Activated CD4-positive, alpha-beta memory T cell treated with anti-CD3 and anti-CD28 coated beads, Interleukin-2, amount 10 ng/mL, durations not matched to agents 7 days and 5 days (primary cell): ENCODE results near the gene KCNQ1. TPM values are rescaled to one million over a fixed set of nuclear protein-coding genes. Genes with fewer than 3 reads are reported as not detected.
A peak's percentile ranks its signal among the peaks of the same experiment; 100 is the strongest.

Experiments used
- CTCF ChIA-PET: fragments of 350-600 bp; sonication (Branson Sonifier 250); formaldehyde crosslinking; loops from one replicate; lab custom pipeline; 2021; ENCODE audit warnings: antibody characterized with exemption, inconsistent platforms; lab: Charles Lee
- POLR2A ChIA-PET: fragments of 350-600 bp; sonication (Branson Sonifier 250); formaldehyde crosslinking; loops from one replicate; lab custom pipeline; 2021; ENCODE audit warnings: antibody characterized with exemption; lab: Charles Lee
- DNase-seq: peaks from one replicate; pipeline ENCODE4 v3.0.0-alpha.2; 2020
- H3K27ac Mint-ChIP-seq: one replicate; pipeline ENCODE4 v1.8.0; 2021; ENCODE audit warnings: mild to moderate bottlenecking, mixed read lengths
- H3K27me3 Mint-ChIP-seq: one replicate; pipeline ENCODE4 v1.8.0; 2021; ENCODE audit warnings: mixed read lengths
- H3K36me3 Mint-ChIP-seq: one replicate; pipeline ENCODE4 v1.8.0; 2021; ENCODE audit warnings: low read depth, mixed read lengths
- H3K4me1 Mint-ChIP-seq: one replicate; pipeline ENCODE4 v1.8.0; 2021; ENCODE audit warnings: mixed read lengths
- H3K4me3 Mint-ChIP-seq: one replicate; pipeline ENCODE4 v1.8.0; 2021; ENCODE audit warnings: mild to moderate bottlenecking, mixed read lengths
- H3K9me3 Mint-ChIP-seq: one replicate; pipeline ENCODE4 v1.8.0; 2021; ENCODE audit warnings: mixed read lengths
- total RNA-seq, 2 experiments: library from RNA; stranded (reverse); gene quantifications; one replicate each; pipeline ENCODE4 v1.2.3, GENCODE V29; 2021

Gene KCNQ1
- total RNA-seq, 2 experiments from 2014 or later, result 14.8 to 15.0 TPM

GRCh38 chr11:2881076-2881980 is 436.5 kb downstream of the KCNQ1 start:
- POLR2A ChIA-PET, result no interaction called here
- H3K27ac Mint-ChIP-seq, result no peak overlapping the region
- H3K9me3 Mint-ChIP-seq, result peaks cover 2% of the 10 kb centered on the region
- no peak overlapping the region for H3K4me3 Mint-ChIP-seq
- peaks cover 29% of the 10 kb centered on the region for H3K27me3 Mint-ChIP-seq
- peaks cover 5% of the 10 kb centered on the region for H3K4me1 Mint-ChIP-seq
- CTCF ChIA-PET, result interaction anchor here (2.2 kb wide), 1 partner anchor 11 kb away, joined by 8 read pairs; no protein-coding TSS in a partner anchor
- no peaks in the 10 kb centered on the region for H3K36me3 Mint-ChIP-seq
- no peak for DNase-seq

DNA sequence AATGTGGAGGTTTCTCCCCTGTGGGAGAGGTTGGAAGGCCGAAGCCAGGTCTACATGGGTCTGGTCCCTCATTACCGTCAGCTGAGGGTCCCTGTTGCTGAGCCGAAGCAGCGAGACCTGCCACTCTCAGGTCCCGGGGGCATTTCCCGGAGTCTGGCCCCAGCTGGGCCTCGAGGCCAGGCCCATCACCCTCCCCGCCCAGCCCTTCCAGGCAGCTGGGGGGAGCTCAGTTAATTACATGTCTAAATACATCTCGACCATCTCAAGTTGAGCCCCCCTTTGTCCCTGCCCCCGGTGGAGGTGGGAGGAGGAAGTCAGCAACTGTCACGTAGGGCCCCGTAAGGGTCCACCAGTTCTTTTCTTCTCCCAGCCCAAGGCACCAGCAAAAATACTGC is 437.2 kb downstream of the KCNQ1 start:
- ChIA-PET CTCF (interaction anchor here (2.2 kb wide), 1 partner anchor 11 kb away, joined by 8 read pairs; no protein-coding TSS in a partner anchor), POLR2A (no interaction called here)
- no peak overlapping the region for H3K27ac Mint-ChIP-seq
- peaks cover 34% of the 10 kb centered on the region for H3K27me3 Mint-ChIP-seq
- no peak for DNase-seq
- peaks cover 7% of the 10 kb centered on the region for H3K4me1 Mint-ChIP-seq
- no peak overlapping the region for H3K4me3 Mint-ChIP-seq
- peaks cover 2% of the 10 kb centered on the region for H3K9me3 Mint-ChIP-seq
- no peaks in the 10 kb centered on the region for H3K36me3 Mint-ChIP-seq

- Mint-ChIP-seq H3K9me3 (peaks cover under 1% of the 10 kb centered on the region), H3K27ac (no peak overlapping the region), H3K4me1 (peaks cover 9% of the 10 kb centered on the region), H3K4me3 (no peak overlapping the region), H3K27me3 (peaks cover 39% of the 10 kb centered on the region), H3K36me3 (no peaks in the 10 kb centered on the region)
- POLR2A ChIA-PET, result no interaction called here
- CTCF ChIA-PET, result interaction anchor here (1.0 to 10.9 kb wide), 2 partner anchors 9 to 349 kb away, joined by 4 to 216 read pairs; no protein-coding TSS in a partner anchor
- no peak for DNase-seq
Observed at GRCh38 chr11:2882396-2883110, 437.7 kb downstream of the KCNQ1 start.

DNA sequence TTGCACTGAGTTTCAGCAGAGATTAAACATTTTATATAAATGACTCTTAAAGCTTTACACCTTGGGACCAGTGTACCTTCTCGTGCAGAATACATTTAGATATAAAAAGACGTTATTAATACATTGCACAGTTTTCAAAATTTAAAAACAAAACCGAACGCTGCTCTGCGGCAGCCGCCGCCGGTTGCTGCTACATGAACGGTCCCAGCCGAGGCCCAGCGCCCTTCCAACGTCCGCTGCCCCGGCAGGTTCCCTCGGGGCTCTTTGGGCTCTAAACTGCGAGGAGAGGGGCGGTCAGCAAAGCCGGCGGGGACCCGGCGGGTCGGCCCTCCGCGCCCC is 438.8 kb downstream of the KCNQ1 start:
- H3K27ac Mint-ChIP-seq, result no peak overlapping the region
- ChIA-PET POLR2A (no interaction called here), CTCF (interaction anchor here (0.8 to 10.9 kb wide), 3 partner anchors 8 to 350 kb away, joined by 3 to 216 read pairs (median 4); no protein-coding TSS in a partner anchor)
- H3K27me3 Mint-ChIP-seq, result peaks cover 41% of the 10 kb centered on the region
- no peaks in the 10 kb centered on the region for H3K36me3 Mint-ChIP-seq
- peaks cover 11% of the 10 kb centered on the region for H3K4me1 Mint-ChIP-seq
- H3K9me3 Mint-ChIP-seq, result no peaks in the 10 kb centered on the region
- DNase-seq, result no peak
- no peak overlapping the region for H3K4me3 Mint-ChIP-seq

DNA sequence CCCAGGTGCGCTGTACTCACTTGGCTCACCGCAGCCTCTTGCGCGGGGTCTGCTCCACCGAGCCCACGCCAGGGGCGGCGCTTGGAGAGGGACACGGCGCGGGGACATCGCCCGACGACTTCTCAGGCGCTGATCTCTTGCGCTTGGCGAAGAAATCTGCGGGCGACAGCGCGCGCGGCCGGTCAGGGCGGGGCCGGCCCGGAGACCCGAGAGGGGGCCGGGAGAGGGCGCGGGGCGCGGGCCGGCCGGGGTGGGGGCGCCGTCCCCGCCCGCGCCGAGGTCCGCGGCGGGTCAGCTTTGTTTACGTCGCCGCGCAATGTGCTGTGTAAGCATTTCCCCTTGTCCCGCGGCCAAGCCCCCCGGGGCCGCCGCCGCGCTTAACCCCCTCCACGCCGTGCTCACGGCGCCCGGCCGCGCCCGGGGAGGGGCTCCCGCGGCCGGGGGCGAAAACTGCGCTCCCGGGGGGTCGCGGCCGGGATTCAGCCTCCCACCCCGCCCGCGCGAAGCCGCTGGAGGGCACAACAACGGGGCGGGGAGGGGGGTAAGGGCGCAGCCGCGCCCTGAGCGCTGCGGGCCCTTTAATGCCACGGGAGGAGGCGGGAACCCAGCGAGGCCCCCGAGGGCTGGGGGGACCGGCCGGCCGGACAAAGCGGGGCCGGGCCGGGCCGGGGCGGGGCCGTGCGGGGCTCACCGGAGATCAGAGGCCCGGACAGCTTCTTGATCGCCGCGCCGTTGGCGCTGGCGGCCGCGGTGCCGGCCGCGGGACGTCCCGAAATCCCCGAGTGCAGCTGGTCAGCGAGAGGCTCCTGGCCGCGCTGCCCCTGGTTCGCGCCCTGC is 439.4 kb downstream of the KCNQ1 start:
- Mint-ChIP-seq H3K27me3 (peaks cover 41% of the 10 kb centered on the region), H3K36me3 (no peaks in the 10 kb centered on the region), H3K4me1 (peaks cover 11% of the 10 kb centered on the region), H3K9me3 (no peaks in the 10 kb centered on the region), H3K27ac (no peak overlapping the region), H3K4me3 (no peak overlapping the region)
- ChIA-PET POLR2A (interaction anchor here (1.2 to 2.2 kb wide), 3 partner anchors 18 to 352 kb away, joined by 3 to 8 read pairs (median 6); partner anchors contain the start of gene PHLDA2), CTCF (interaction anchor here (0.6 to 10.9 kb wide), 3 partner anchors 9 to 351 kb away, joined by 3 to 216 read pairs (median 3); no protein-coding TSS in a partner anchor)
- DNase-seq, result no peak

DNA sequence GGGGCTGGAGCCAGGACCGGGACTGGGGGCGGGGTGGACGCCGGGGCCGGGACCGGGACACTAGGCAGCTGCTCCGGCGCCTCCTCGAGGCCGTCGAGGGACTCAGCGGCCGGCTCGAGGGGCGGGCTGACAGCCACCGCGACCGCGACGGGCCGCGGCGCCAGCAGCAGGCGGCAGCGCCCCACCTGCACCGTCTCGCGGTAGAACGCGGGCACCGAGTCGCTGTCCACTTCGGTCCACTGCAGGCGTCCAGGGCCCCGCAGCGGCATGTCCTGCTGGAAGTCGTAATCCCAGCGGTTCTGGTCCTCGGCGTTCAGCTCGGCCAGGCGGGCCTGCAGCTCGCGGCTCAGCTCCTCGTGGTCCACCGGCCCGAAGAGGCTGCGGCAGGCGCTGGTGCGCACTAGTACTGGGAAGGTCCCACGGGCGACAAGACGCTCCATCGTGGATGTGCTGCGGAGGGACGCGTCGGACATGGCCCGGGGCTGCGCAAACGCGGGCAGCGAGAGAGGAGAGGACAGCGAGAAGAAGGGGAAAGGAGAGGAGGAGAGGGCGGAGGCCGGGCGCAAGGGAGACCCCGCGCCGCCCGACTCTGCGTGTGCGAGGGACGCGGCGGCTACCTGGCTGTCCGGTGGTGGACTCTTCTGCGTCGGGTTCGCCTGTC is 440.3 kb downstream of the KCNQ1 start:
- Mint-ChIP-seq H3K4me3 (peak overlapping the region; percentile 84), H3K4me1 (peaks cover 11% of the 10 kb centered on the region), H3K9me3 (no peaks in the 10 kb centered on the region), H3K27ac (no peak overlapping the region), H3K36me3 (no peaks in the 10 kb centered on the region), H3K27me3 (peaks cover 39% of the 10 kb centered on the region)
- CTCF ChIA-PET, result interaction anchor here (10.9 kb wide), 1 partner anchor 352 kb away, joined by 216 read pairs; no protein-coding TSS in a partner anchor
- DNase-seq, result peak; percentile 41
- POLR2A ChIA-PET, result interaction anchor here (1.2 to 2.2 kb wide), 3 partner anchors 17 to 352 kb away, joined by 3 to 8 read pairs (median 6); partner anchors contain the start of gene PHLDA2

DNA sequence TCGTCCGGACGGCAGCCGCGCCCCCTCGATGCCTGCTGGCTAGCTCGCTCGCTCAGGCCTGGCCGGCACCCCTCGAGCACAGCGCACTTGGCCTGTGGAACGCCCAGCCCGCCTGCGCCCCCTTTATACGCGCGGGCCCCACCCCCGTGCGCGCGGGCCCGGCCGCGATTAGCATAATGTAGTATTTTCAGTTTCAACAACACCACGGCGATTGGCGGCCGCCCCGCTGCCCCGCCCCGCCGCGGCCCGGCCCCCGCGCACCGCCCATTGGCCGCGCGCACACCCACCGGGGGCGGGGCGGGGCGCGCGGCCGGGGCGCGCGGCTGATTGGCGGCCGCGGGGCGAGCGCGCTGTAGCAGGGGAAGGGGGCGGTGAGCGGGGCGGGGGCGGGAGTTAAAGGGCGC is 440.9 kb downstream of the KCNQ1 start, which contains the start of gene CDKN1C:
Gene CDKN1C, minus strand, starts transcription at position 98 of the 404 bp plus-strand sequence. CDS start 319 bp downstream, outside the sequence.
- H3K4me1 Mint-ChIP-seq, result peaks cover 11% of the 10 kb centered on the region
- H3K36me3 Mint-ChIP-seq, result no peaks in the 10 kb centered on the region
- H3K27ac Mint-ChIP-seq, result no peak within 1 kb of the TSS
- peaks cover 38% of the 10 kb centered on the region for H3K27me3 Mint-ChIP-seq
- no peaks in the 10 kb centered on the region for H3K9me3 Mint-ChIP-seq
- DNase-seq, result peak; percentile 84
- CTCF ChIA-PET, result interaction anchor here (10.9 kb wide), 1 partner anchor 352 kb away, joined by 216 read pairs; no protein-coding TSS in a partner anchor
- POLR2A ChIA-PET, result interaction anchor here (1.2 to 2.2 kb wide), 3 partner anchors 17 to 353 kb away, joined by 3 to 8 read pairs (median 6); partner anchors contain the start of gene PHLDA2
- peak within 1 kb of the TSS; percentile 84 for H3K4me3 Mint-ChIP-seq

DNA sequence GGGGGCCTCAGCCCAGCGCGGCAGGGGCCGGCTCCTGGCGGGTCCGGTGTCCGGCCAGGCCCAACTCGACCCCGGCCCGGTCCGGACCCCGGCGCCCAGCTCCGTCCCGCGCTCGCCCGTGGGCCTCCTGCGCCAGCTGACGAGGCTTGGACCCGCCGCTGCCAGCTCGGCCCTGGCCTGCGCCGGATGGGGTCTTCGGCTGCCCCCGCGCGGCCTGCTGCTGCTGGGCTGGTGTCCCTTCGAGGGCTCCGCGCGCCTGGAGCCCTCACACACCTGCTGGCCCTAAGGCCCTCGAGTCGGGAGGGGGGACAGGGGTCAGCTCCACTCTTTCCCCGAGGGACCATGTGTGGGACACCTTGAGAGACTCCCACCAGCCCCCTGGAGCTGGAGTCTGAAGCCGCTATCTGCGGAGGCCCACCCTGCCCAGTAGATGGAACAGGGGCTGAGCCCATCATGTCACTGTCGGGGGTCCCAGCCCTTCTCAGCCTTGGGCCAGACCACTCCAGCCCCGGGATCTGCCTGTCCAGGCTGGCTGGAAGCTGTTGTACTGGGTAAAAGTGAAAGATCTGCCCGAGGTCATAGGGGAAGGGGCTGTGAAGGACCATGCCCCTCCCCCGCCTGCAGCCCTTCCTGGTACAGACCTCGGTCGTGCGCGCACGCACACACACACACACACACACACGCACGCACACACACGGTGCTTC is 441.5 kb downstream of the KCNQ1 start:
- ChIA-PET POLR2A (interaction anchor here (1.7 to 2.2 kb wide), 2 partner anchors 43 to 354 kb away, joined by 6 to 8 read pairs; partner anchors contain the start of gene PHLDA2), CTCF (interaction anchor here (10.9 kb wide), 1 partner anchor 353 kb away, joined by 216 read pairs; no protein-coding TSS in a partner anchor)
- no peak for DNase-seq
- Mint-ChIP-seq H3K4me1 (peaks cover 14% of the 10 kb centered on the region), H3K4me3 (peak overlapping the region; percentile 58), H3K27me3 (peaks cover 34% of the 10 kb centered on the region), H3K36me3 (no peaks in the 10 kb centered on the region), H3K9me3 (no peaks in the 10 kb centered on the region), H3K27ac (no peak overlapping the region)

DNA sequence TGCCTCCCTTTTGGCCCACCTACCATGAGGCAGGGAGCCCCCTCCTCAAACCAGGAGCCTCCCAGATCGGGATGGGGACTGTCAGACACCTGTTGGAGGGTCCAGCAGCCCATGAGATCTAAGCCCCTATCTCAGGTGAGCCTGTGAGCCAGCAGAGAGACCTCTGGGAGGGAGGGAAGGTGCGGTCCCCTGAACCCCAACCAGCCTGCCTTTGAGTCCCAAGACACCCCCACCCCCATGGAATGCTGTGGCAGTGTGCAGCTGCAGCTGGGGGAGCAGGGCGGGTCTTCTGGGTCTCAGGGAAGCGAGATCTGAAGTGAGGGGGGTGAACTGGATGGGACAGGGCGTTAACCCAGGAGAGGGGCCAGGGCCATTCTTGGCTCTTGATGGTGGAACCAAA is 442.1 kb downstream of the KCNQ1 start:
- H3K4me1 Mint-ChIP-seq, result peaks cover 20% of the 10 kb centered on the region
- ChIA-PET POLR2A (interaction anchor here (1.2 to 1.7 kb wide), 2 partner anchors 9 to 354 kb away, joined by 5 to 10 read pairs; no protein-coding TSS in a partner anchor), CTCF (interaction anchor here (0.9 to 10.9 kb wide), 5 partner anchors 12 to 582 kb away, joined by 3 to 216 read pairs (median 4); no protein-coding TSS in a partner anchor)
- DNase-seq, result no peak
- H3K9me3 Mint-ChIP-seq, result no peaks in the 10 kb centered on the region
- no peak overlapping the region for H3K27ac Mint-ChIP-seq
- peak overlapping the region; percentile 58 for H3K4me3 Mint-ChIP-seq
- H3K27me3 Mint-ChIP-seq, result peaks cover 32% of the 10 kb centered on the region
- H3K36me3 Mint-ChIP-seq, result no peaks in the 10 kb centered on the region

DNA sequence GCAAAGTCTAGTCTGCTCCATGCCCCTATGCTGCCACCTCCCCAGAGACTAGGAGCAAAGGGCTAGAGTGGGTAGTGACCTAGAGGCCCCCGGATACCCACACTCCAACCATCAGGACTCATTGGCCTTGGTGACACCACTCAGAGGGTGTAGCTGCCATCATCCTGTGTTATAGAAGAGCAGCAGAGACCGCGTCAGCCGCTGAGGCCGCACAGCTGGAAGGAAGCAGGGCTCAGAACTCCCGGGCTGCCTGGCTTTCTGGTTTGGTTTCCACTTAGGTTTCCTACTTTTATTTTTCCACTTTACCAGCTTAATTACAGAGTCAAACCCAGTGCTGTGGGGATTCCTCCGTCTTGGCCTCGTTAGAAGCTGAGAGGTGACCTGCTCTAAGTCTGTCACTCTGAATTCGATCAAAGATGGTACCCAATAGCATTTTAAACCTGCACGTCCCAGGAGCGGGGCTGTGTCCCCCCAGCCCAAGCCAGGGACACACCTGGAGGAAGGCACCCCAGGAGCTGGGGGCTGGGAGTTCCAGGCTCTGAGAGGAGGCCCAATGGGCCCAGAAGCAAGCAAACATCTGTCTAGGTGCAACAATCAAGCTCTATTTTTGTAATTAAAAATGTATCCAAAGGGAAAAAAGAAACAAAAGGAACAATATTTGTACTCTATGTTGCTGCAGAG is 442.8 kb downstream of the KCNQ1 start:
- Mint-ChIP-seq H3K4me3 (peak overlapping the region; percentile 37), H3K36me3 (no peaks in the 10 kb centered on the region), H3K4me1 (peaks cover 26% of the 10 kb centered on the region), H3K9me3 (no peaks in the 10 kb centered on the region), H3K27ac (no peak overlapping the region), H3K27me3 (peaks cover 26% of the 10 kb centered on the region)
- ChIA-PET CTCF (interaction anchor here (0.5 to 10.9 kb wide), 13 partner anchors 11 to 583 kb away, joined by 3 to 216 read pairs (median 4); no protein-coding TSS in a partner anchor), POLR2A (interaction anchor here (0.7 to 1.7 kb wide), 4 partner anchors 9 to 355 kb away, joined by 3 to 10 read pairs (median 4); no protein-coding TSS in a partner anchor)
- no peak for DNase-seq
